NCI-H345 (cell line): ENCODE results near the gene LRGUK.
"Not testable (repeated sequence)": the region's sequence is repeated elsewhere in the genome, so short reads cannot be mapped to it uniquely, and the experiment has no call there.

ENCODE experiments used
- DNase-seq: peaks from one replicate; lab custom pipeline; 2025; lab: John Stamatoyannopoulos, UW

LRGUK gene

DNA sequence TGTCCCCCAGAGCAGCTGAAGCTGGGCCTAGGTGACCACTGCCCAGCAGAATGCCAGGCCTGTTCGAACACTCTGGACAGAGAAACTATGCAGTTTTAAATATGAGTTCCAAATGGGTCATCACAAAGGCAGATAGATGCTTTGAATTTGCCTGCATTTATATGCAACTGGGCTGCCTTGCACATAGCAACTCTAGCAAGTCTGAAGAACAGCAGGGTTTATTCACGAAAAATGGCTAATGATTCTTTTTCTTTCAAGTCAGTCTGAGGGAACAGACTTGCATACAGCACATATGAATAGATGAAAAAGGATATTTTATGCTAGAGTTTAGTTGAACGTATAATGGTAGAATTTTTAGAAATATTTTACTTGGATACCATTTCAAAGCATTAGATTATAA is 121.1 kb downstream of the LRGUK start:
- no peak for DNase-seq

DNA sequence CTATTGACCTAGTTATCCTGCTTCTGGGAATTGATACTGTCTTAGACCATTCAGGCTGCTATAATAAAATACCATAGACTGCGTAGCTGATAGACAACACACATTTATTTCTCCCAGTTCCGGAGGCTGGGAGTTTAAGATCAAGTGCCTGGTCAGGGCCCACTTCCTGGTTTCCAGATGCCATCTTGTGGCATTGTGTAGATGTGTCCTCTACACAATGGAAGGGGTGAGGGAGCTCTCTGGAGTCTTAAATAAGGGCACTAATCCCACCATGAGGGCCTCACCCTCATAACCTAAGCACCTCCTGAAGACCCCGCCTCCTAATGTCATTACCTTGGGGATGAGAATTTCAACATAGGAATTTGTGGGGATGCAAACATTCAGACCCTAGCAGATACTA is 127.2 kb downstream of the LRGUK start:
- no peak for DNase-seq

DNA sequence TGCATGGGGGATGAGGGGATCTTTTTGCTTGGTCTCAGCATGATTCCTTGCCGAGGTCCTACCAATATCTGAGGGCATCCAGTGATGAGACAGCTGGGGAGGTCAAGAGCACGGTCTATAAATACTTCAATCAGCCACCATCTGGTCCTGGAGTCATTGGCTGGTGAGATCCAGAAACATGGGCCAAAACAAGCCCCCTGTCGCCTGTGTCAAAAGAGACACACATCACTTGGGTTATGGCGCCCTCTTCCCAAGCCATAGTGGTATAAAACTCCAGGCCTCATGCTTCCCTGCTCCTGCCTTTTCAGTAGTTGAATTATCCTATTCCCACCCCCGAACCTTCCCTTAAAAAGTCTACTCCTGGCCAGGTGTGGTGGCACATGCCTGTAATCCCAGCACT is 128.7 kb downstream of the LRGUK start:
- DNase-seq = no peak

DNA sequence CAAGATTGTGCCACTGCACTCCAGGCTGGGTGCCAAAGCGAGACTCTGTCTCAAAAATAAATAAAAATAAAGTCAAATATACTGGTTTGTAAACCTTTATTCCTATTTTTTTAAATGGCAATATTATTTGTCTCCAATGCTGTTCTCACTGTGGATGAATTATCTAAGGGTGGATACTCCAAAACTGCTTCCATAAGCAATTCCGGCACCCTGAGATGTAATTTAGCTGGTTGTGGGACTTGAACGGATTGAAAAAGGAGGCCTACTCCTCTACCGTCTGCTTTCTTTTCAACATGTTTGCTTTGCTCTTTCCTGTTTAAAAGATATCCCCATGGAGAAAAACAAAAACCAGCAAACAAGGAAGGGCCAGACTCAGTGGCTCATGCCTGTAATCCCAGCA is 135.2 kb downstream of the LRGUK start:
- DNase-seq = no peak

DNA sequence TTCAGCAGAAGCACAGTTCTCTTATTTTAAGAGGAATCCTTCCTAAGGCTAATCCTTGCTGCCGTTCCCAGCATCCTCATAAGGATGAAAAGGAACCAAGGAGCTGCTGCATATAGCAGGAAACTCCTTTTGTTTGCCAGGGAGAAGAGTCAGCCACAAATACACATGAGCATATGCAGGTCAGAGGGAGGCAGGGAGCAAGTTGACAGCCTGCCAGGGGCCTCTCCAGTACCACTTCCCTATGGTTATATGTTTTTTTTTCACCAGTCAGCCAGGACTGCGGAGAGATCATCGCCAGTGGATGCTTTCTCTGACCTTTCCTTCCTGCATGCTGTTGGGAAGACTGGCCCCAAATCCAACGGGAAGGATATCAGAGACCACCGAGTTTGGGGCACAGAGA is 149.8 kb downstream of the LRGUK start:
- no peak for DNase-seq

DNA sequence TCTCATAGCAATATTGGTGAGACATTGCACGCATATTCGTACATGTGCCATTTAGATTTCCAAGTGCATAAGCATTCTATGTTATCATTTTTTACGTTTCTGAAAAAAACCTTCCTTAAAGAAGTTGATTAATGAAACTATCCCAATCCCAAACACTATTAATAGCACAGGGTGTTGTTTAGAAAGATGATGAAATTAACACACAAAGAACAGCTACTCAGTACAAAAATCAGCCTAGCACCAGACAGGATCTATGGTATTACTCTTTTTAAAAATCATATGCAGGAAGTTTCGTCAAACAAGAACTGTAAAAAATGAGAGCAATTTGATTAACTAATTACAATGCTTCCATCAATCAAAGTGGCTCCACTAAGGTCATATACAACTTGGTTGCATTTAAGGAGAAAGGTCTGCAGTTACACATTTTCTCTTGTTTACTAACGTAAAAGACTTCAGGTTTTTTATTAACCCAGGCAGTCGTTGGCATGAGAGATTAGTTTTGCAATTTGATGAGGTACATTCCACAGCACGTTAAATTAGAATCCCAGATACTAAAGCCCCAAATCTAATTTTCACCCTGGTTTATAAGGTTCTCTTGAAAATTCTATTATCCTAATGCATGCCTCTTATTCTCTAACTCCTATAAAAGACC is 151.5 kb downstream of the LRGUK start:
- no peak for DNase-seq

DNA sequence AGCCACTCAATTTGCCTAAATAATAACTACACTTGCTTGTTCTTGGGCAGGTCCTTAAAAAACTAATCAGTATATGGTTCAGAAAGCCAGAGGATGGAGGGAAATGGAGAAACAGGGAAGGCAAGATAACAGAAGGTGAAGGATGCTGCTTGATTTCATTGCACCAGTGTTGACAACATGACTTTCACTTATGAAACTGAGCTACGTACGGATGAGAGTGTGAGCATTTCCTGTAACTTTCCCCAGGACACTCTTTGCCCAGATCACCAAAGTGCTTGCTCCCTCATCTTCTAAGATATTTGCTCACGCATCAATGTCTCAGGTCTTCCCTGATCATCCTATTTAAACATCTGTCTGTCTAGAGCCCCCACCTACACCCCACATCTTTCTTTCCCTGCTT is 152.2 kb downstream of the LRGUK start:
- DNase-seq = no peak

DNA sequence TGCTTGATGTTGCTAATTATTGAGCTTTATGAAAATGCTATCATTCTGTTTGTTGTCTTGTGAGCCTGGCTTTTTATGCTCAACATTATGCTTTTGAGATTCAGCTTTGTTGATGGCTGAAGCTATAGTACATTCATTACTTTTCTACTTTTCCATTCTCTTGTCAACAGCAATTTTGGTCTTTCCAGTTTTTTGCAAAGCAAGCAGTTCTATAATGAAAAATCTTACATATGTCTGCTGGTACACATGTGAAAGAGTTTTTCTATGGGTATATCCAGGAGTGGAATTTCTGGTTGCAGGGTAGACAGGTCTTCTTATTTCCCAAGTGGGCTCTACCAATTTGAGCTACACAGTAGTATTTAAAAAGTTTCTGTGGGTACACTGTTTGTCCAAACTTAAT is 152.8 kb downstream of the LRGUK start:
- no peak for DNase-seq

DNA sequence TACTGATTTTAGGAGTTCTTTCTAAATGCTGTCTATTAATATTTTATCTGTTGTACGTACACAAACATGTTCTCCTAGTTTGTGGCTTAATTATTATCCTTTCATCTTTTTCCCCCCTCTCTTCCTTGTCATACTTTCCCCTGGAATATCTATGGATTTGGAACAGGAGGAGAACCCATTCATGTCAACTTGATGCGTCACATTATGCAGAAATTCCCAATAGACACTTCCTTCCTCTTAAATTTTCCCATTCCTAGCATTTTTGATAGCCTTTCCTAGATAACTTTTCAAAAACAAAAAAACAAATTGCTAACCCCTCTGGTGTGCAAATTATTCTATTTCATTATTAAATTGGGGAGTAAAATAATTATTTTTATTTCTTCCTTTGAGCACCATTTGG is 153.4 kb downstream of the LRGUK start:
- DNase-seq = no peak

DNA sequence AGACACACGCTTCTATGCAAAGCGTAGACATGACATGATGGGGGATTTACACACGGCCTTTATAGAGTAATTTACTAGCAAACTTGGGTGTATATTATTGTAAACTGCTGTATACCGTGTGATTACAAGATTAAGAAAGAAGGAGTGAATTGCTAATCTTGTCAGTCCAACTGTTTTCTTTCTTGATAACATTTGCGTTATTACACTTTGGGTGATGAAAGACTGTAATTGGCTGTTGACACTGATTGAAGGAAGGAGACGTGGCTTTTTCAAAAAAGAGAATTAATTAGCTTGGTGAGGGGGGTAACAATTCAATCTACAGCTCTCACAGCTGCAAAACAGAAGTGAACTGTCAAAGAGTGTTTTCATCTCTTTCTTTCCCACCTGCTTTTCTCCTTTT is 156.9 kb downstream of the LRGUK start:
- no peak for DNase-seq

DNA sequence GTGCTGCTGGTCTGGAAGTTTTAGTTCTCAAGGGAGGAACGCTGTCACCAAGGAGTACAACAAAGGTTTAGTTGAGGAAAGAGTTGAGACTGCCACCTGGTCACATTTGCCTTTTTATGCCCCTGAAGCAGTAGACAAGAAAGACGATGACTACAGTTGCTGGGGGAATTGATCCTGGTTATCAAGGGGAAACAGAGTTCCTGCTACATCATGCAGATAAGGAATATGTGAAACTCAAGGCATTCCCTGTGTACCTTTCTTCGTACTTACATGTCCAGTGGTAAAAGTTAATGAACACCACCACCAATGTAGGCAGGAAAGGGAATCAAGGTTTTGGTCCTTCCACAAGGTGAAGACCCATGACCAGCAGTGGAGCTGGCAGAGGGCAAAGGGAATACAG is 157.8 kb downstream of the LRGUK start:
- DNase-seq = no peak

DNA sequence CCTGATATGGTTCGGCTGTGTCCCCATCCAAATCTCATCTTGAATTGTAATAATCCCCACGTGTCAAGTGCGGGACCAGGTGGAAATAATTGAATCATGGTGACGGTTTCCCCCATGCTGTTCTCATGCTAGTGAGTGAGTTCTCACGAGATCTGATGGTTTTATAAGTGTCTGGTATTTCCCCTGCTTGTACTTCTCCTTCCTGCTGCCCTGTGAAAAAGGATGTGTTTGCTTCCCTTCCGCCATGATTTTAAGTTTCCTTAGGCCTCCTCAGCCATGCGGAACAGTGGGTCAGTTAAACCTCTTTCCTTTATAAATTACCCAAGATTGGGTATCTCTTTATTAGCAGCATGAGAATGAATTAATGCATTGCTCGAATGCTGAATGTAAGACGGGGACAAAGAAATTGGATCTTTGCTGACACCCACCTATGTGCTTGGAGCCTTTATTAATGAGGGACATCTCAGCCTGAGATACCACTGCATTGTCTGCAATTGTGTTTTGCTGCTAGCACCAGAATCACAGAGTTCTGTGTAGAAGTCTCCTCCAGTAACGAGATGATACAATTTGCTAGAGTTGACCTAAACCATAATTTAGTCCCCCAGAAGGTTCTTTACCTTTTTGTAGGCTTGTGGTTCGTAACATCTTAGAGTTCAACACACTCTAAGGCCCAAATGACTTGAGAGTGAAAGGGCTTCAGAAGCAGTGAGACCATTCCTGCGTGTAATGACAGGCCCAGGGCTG is 160.9 kb downstream of the LRGUK start:
- DNase-seq = no peak

DNA sequence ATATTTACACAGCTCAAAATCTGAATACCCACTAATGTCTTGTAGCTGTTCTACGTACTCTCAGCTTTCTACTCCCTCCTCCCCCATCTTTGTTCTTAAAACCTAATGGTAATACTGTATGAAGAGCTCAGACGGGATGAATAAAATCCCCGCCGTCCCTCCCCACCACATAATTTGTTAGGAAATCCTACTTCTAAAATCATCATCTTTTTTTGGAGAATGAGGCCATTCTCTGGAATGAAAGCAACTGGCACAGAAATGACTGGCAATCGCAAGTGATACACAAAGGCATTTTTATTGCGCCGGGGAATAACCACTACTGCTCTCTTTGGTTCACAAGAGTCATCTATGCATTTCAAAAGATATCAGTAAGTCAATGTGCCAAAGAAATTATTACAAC is 162.3 kb downstream of the LRGUK start:
- no peak for DNase-seq

DNA sequence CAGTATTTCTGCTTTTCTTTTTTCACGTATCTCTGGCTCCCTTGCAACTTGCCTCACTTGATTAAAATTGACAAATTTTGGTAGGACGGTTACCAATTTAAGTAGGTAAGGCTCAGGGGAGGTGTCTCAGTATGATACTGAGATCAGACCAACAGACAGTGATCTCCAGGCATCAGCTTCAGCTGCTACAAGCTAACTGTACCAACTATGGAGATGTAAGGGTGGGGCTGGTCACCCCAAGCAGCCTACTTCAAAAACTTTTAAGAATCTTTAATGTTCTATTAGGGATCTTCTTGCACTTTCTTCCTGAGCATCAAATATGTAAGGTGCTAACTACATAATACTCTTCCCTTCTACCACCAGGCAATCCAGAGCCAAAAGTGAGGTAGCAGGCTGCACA is 162.7 kb downstream of the LRGUK start:
- DNase-seq = no peak

DNA sequence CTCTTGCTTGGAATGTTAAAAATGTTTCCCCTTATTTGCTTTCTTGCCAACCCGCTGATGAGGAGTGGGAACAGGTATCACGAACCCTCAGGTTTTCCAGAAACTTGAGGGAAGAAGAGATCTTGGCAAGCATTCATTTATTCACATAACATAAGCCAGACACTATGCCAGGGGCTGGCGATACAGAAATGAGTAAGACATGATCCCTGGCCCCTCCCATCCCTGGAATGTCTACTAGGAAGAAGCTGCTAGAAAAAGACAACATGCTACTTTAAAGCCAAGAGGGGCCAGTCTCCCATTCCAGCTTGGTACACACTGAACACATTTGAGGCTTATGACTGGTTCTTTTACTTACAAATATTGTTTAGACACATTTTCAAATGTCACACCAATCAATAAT is 163.1 kb downstream of the LRGUK start:
- DNase-seq = no peak

DNA sequence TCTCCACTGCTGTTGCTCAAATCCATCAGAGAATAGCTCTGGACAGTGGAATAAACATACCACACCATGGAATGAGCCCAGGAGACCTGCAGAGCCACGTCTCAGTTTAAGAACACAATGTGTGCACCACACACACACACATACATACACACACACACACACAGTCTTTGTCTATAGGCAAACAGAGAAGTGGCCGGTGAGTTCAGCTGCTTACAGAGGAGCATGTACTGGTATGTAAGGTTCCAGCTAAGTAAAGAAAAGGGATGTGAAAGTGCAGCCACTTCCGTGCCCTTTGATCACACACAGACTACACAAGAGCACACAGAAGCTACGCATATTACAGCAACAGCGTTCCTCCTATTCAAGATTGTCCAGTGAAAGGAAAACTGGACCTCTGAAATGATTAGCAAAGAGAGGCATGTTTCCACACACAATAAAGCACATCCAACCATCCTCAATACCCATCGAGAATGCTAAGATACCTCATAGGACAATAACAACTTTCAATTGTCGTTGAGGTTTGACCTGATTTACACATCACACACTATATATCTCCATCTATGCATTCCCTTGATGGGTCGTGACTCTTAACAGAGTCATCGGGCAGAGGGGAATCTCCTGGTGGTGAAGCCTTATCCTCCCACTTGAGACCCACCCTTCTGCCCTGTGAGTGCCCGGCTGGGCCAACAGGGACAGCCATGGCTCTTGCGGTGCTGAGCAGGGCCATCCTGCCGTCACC is 166.0 kb downstream of the LRGUK start:
- no peak for DNase-seq

DNA sequence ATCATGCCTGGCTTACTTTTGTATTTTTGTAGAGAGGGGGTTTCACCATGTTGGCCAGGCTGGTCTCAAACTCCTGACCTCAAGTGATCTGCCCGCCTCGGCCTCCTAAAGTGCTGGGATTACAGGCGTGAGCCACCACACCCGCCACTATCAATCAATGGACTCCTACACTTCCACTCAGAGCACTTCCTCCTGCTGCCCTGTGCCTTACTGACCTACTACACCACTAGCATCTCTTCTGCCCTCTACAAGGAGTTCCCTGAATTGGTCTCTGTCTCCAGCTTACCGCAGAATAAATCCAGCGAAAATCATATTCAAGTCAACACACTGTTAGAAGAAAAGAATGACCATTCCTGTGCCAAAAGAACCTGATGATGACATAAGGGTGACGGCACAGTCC is 168.8 kb downstream of the LRGUK start:
- DNase-seq = not testable (repeated sequence)

DNA sequence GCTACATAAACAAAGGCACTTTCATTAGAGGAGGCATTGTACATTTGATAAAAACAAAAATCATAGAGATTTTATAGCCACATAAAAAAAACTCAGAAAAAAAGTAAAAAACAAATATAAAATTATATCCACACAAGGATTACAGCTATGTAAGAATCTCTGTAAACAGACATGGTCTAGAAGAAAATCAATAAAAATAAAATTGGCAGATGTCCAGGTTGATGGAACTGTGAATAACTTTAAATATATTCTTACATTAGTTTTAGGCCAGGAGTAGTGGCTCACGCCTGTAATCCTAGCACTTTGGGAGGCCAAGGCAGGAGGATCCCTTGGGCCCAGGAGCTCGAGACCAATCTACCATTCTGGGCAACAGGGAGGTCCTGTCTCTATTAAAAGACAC is 170.3 kb downstream of the LRGUK start:
- no peak for DNase-seq

DNA sequence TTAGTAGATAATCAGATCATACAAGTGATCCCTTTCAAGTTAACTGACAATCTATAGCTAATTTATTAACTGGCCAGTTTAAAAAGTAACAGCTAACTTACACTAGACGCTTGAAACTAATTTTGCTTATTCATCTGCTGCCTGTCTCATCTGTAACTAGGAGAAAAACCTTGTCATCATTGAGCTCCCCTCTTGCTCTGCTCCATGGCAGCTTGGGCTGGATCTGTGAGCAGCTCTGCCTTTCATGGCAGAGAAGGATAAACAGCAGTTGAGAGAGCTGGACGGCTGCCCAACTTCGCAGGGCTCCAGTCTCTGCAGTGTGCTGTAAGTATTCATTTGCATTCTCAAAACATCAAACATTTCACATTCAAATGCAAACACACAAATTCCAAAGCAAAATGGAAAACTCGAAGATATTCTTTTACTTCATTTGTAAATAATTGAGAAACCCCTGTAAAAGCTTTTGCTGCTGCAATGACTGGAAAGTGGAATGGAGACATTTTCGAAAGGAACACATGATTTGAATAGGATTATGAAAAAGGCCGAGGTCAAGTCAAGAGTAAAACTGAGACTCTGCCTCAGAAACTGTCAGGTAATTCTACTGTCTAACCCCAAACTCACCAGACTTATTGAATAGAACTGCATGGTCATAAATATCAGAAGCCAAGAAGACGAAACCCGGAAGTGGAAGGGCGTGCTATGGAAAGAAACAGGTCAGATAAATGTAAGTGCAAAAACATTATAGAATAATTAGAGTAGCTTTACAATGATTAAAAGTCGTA is 172.0 kb downstream of the LRGUK start:
- DNase-seq = peak; percentile 69

DNA sequence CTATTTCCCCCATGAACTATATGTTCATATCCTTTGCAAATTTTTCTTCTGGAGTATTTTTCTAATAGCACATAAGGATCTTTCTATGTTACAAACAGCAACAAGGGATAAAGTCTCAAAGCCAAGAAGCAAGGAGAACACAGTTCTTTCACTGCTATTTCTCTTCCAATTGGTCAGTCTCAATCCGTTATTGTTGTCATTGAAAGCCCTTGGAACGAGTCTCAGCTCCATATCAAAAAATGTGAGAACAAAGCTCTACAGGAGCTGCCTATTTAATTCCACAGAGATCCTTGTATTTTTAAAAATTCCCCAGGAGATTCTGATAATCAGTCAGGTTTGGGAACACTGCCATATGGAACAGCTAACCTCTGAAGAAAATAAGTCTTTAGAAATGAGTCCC is 173.8 kb downstream of the LRGUK start:
- DNase-seq = no peak

DNA sequence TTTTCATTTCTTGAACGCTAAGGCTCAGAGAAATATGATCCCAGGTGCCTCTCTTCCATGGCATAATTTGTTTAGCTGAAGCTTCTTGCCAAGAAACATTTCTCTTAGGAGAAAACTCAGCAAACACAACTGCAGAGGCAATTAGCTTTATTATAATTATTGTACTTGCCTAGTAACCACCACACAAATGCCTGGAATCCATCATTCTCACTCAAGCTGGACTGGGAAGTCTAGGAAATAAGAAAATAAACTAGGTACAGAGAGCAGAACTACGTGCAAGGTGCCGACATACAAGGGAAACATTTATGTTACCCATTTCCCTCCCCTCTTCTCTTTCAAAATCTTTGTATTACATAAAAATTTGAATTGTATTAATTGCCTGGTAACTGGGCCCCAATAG is 174.5 kb downstream of the LRGUK start:
- no peak for DNase-seq

DNA sequence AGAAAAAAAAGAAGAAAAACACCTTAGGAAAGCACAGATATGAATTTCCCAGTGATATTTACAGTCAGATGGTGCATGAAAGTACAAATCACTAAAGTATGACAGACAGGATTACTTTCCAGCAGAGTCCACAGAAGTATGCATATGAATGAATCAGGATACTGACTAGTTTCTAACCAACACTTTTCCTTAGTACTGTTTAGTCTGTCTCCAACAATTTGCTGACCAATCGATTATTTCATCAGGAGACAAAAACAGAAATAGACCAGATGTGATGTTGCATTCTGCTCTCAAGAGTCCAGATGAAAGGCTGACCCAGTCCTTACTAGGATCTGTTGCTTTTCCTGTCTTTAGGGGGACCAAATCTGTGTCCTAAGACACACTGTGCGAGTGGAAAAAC is 175.0 kb downstream of the LRGUK start:
- DNase-seq = no peak

DNA sequence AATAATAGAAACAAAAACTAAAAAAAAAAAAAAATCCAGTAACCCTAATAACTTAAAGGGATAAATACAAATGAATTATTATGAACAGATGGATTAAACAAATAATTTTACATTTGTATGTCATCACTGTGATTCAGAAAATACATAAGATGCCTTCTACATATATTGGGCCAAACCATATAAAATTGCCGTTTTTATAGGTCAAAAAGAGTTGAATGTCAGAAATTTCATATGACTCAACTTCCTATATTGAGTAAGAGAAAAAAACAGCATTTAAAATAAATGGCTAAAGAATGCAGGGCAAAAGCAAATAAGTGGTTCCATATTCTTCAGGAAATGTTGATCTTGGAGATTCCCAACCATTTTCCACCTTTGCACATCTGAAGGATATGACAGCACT is 180.2 kb downstream of the LRGUK start:
- DNase-seq = no peak
